AG09319 (cell line): ENCODE data around the gene KHDC4.

ENCODE experiments used
- DNase-seq: peaks from one replicate; pipeline ENCODE4 v3.0.0-alpha.2; 2010; ENCODE audit warnings: low read depth; ENCODE audit errors: extremely low read depth
- CTCF ChIP-seq: IDR thresholded peaks from 2 replicates; pipeline ENCODE4 v1.5.1; 2011; ENCODE audit warnings: low read depth, mild to moderate bottlenecking, inconsistent platforms, low read length, moderate library complexity

KHDC4 gene

GRCh38 chr1:155911156-155912055 is 22.8 kb downstream of the KHDC4 start, which contains the start of gene RIT1:
Gene RIT1, minus strand, starts transcription at chr1:155911349. Its CDS starts 588 bp downstream, at chr1:155910761.
- TF ChIP-seq CTCF: no peak; the same call in 1 of the 2 replicates
- no peak for DNase-seq

- DNase-seq: no peak
These were observed 23.5 kb downstream of the KHDC4 start for GRCh38 chr1:155910621-155911121.

DNA sequence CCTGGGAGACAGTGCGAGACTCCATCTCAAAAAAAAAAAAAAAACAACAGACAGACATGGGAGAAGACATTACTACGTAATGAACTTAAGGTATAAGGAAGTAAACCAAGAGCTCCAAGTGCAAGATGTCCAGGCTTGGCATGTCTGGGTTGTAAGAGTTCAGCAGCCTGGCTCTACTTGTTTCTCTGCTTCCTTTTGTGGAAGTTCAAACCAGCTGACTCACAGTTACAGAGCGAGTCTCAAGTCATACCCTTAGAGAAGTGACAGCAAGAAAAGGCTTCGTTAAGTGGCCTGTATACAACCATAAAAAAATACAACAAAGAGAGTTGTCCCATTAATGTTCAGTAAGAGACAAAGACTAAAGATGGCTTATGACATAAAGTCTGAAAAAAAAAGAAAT is 24.3 kb downstream of the KHDC4 start:
- DNase-seq: no peak
- TF ChIP-seq CTCF: no peak

More at GRCh38 chr1:155910621-155911121, 23.5 kb downstream of the KHDC4 start:
- peak; percentile 21 for TF ChIP-seq CTCF

DNA sequence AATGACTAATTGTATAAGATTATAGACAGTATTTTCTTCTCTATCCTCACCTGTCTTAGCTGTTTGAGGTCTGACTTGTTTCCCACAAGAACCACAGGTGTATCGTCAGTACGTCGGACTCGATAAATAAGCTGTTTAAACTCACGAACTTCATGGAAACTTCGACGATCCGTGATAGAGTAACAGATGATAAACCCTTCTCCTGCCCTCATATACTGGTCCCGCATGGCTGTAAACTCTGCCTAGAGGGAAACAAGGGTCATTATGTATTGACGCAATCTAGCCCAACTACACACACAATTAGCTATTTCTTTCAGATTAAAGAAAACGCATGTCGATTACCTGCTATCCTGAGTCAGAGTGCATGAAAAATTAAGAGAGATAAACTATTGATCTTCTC is 30.0 kb downstream of the KHDC4 start:
- DNase-seq: no peak
- no peak for TF ChIP-seq CTCF

DNA sequence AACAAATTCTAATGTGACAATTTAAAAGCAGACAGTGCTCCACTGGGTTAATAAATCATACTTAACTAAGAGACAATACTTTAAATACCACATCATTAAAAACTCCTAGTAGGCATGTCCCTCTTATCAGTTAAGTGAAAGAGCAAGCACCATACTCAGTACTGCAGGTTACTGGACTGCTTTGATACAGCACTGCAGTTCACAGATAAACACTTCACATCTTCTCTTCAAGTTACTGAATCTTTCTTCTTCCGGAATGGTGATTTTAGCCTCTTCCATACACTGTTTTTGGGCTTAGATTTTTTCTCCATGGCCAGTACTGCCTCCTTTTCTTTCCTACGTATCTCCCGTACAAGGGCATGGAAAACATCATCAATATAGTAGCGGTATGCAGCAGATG is 34.1 kb downstream of the KHDC4 start:
- no peak for DNase-seq
- no peak for TF ChIP-seq CTCF

- no peak for TF ChIP-seq CTCF
- DNase-seq: no peak
These were observed 34.5 kb downstream of the KHDC4 start for GRCh38 chr1:155899683-155900082.

GRCh38 chr1:155898888-155899287 is 35.3 kb downstream of the KHDC4 start:
- DNase-seq: no peak
- no peak for TF ChIP-seq CTCF
